Body of pancreas (tissue), 4 donors: ENCODE data around the gene CPNE5. TPM values are rescaled to one million over a fixed set of nuclear protein-coding genes. Genes with fewer than 3 reads are reported as not detected.

Experiments used
- ATAC-seq: fragments of 150-250 bp; one replicate; pipeline ENCODE4 v1.9.1; 2016
- DNase-seq, 4 donors: peaks; one replicate each; pipeline ENCODE4 v3.0.0-alpha.2; 2019
- H3K27ac ChIP-seq, 4 donors: fragments of 200-600 bp; sonication (generic); 1 replicate in 3 of 4; 2 replicates in 1 of 4; pipeline versions ENCODE4 v1.5.1 to v1.6.1; 2016 to 2019; ENCODE audit warnings: mild to moderate bottlenecking in 1 of 4, mixed read lengths in 1 of 4, moderate library complexity in 1 of 4
- H3K27me3 ChIP-seq, 2 donors: fragments of 200-600 bp; sonication (generic); one replicate each; pipeline ENCODE4 v1.6.0; 2016; ENCODE audit warnings: mild to moderate bottlenecking in 1 of 2
- H3K36me3 ChIP-seq, 2 donors: fragments of 200-600 bp; sonication (generic); replicated peaks in 1 of 2; 2 replicates each; pipeline ENCODE4 v1.5.1; 2016; ENCODE audit warnings: low read depth in 2 of 2; ENCODE audit not compliant: insufficient read depth in 1 of 2
- H3K4me1 ChIP-seq: fragments of 200-600 bp; sonication (generic); one replicate; pipeline ENCODE4 v1.6.0; 2016
- H3K4me3 ChIP-seq, 2 donors: fragments of 200-600 bp; sonication (generic); 1 replicate in 1 of 2; 2 replicates in 1 of 2; pipeline ENCODE4 v1.5.1; 2016 to 2019
- H3K9me3 ChIP-seq, 3 donors: fragments of 200-600 bp; sonication (generic); 1 replicate in 2 of 3; 2 replicates in 1 of 3; pipeline ENCODE4 v1.5.1; 2016
- CTCF ChIP-seq, 7 experiments: fragments of 450-650 bp in 4 of 7; fragments of 200-600 bp in 3 of 7; sonication (generic) in 3 of 7; IDR thresholded peaks; one replicate each; pipeline ENCODE4 v1.5.1; 2016 to 2019; ENCODE audit warnings: antibody characterized with exemption in 7 of 7
- POLR2A ChIP-seq, 3 donors: fragments of 450-650 bp; IDR thresholded peaks; one replicate each; pipeline ENCODE4 v1.6.1; 2016; ENCODE audit warnings: antibody characterized with exemption in 3 of 3, mild to moderate bottlenecking in 2 of 3
- WGBS, 2 donors: methylation state at CpG; one replicate each; pipeline ENCODE4 v1.1.5; 2017; 5-methylcytosine and 5-hydroxymethylcytosine counted together
- intact Hi-C: fragments of 100-400 bp; cut with DNase I; formaldehyde crosslinking; loops from one replicate; pipeline ENCODE4 v1.15.1; 2023
- total RNA-seq, 2 donors: library from RNA; depleted of rRNA; stranded (reverse); fragments of >200 nt; gene quantifications; one replicate each; pipeline ENCODE4 v1.1.0, GENCODE V29; 2016

Gene CPNE5
- total RNA-seq, 2 donors from 2014 or later, result 0.78 TPM; not detected in 1

- no peak for TF ChIP-seq POLR2A (IDR thresholded peaks at IDR 0.05)
- TF ChIP-seq CTCF (IDR thresholded peaks at IDR 0.05), result no peak
- Histone ChIP-seq H3K9me3 (no peaks in the 10 kb centered on the region), H3K4me3 (no peak overlapping the region), H3K36me3 (no peaks in the 10 kb centered on the region), H3K27me3 (no peaks in the 10 kb centered on the region), H3K4me1 (peaks cover 7% of the 10 kb centered on the region), H3K27ac (no peak overlapping the region)
- intact Hi-C loops, result no loop called here
- WGBS, 2 donors, result 65 to 74% methylated on average over 3 of the region's 3 CpGs
- ATAC-seq (no peak), DNase-seq (no peak)
Measured at GRCh38 chr6:36804563-36804962, 34.7 kb downstream of the CPNE5 start.

- intact Hi-C loops, result no loop called here
- TF ChIP-seq POLR2A (IDR thresholded peaks at IDR 0.05), result no peak
- no peak for TF ChIP-seq CTCF (IDR thresholded peaks at IDR 0.05)
- WGBS, 2 donors, result 84 to 92% methylated on average over 1 of the region's 1 CpG
- Histone ChIP-seq H3K4me1 (peaks cover 7% of the 10 kb centered on the region), H3K9me3 (no peaks in the 10 kb centered on the region), H3K27ac (no peak overlapping the region), H3K36me3 (no peaks in the 10 kb centered on the region), H3K4me3 (no peak overlapping the region), H3K27me3 (no peaks in the 10 kb centered on the region)
- DNase-seq (no peak), ATAC-seq (no peak)
Measured at GRCh38 chr6:36803908-36804307, 35.3 kb downstream of the CPNE5 start.

- H3K9me3 ChIP-seq, result no peaks in the 10 kb centered on the region
- TF ChIP-seq POLR2A (IDR thresholded peaks at IDR 0.05), result no peak
- TF ChIP-seq CTCF (IDR thresholded peaks at IDR 0.05), result no peak
- intact Hi-C loops, result no loop called here
- ATAC-seq, result no peak
- DNase-seq, result no peak
- no peak overlapping the region for H3K4me3 ChIP-seq
- 91 to 96% methylated on average over 6 of the region's 6 CpGs for WGBS, 2 donors
- no peak overlapping the region for H3K27ac ChIP-seq
- no peaks in the 10 kb centered on the region for H3K36me3 ChIP-seq
- H3K4me1 ChIP-seq, result peaks cover 7% of the 10 kb centered on the region
- H3K27me3 ChIP-seq, result no peaks in the 10 kb centered on the region
Measured at GRCh38 chr6:36803482-36803881, 35.8 kb downstream of the CPNE5 start.

- WGBS, 2 donors, result 57% methylated on average over 10 of the region's 10 CpGs
- TF ChIP-seq CTCF (IDR thresholded peaks at IDR 0.05) (no peak), POLR2A (IDR thresholded peaks at IDR 0.05) (no peak)
- H3K36me3 ChIP-seq, result no peaks in the 10 kb centered on the region
- H3K27ac ChIP-seq, result no peak overlapping the region
- ATAC-seq (peak; percentile 58), DNase-seq (peak in 2 of 4 donors; percentile 21 to 24)
- H3K4me1 ChIP-seq, result peaks cover 7% of the 10 kb centered on the region
- H3K27me3 ChIP-seq, result no peaks in the 10 kb centered on the region
- no peaks in the 10 kb centered on the region for H3K9me3 ChIP-seq
- H3K4me3 ChIP-seq, result no peak overlapping the region
- intact Hi-C loops, result no loop called here
Measured at GRCh38 chr6:36800223-36801076, 38.8 kb downstream of the CPNE5 start.

- Histone ChIP-seq H3K36me3 (no peaks in the 10 kb centered on the region), H3K27ac (no peak overlapping the region), H3K4me3 (no peak overlapping the region), H3K27me3 (no peaks in the 10 kb centered on the region), H3K9me3 (no peaks in the 10 kb centered on the region), H3K4me1 (peaks cover 7% of the 10 kb centered on the region)
- WGBS, 2 donors, result 78 to 96% methylated on average over 2 to 3 of the region's 3 CpGs
- ATAC-seq, result no peak
- intact Hi-C loops, result no loop called here
- TF ChIP-seq CTCF (IDR thresholded peaks at IDR 0.05) (no peak), POLR2A (IDR thresholded peaks at IDR 0.05) (no peak)
- DNase-seq, result no peak
Measured at GRCh38 chr6:36798852-36799251, 40.4 kb downstream of the CPNE5 start.
